NCI-H187 (cell line): ENCODE measurements around the gene ARHGAP25.
A peak's percentile ranks its signal among the peaks of the same experiment; 100 is the strongest.

Source experiments
- DNase-seq, 2 experiments: peaks; one replicate each; lab custom pipeline; 2025; lab: John Stamatoyannopoulos, UW

The ARHGAP25 gene

GRCh38 chr2:68719912-68720311 lies 14.7 kb upstream of the ARHGAP25 start:
- no peak for DNase-seq

- DNase-seq: no peak
Observed at GRCh38 chr2:68720665-68721064, 13.9 kb upstream of the ARHGAP25 start.

- no peak for DNase-seq
Observed at GRCh38 chr2:68721482-68722101, 13.0 kb upstream of the ARHGAP25 start.

DNA sequence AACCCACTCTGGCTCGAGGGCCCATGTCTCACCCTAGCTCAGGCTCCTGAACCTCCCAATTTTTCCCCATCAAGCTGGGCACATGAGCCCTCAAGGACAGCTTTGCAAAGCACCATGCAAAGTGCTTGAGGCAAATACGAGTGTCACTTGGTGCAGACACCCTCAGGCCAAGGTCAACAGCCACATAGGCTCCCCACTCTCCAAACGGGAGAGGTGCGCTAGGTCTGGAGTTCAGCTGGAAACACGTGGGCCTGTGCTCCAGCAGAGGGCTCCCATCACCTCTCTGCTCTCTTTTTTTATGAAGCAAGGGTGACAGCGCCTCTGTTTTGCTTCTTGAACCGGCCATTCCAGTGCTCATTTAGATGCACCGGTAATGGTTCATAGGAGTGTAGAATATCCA lies 11.9 kb upstream of the ARHGAP25 start:
- DNase-seq: no peak

- no peak for DNase-seq
Observed at GRCh38 chr2:68723181-68723580, 11.4 kb upstream of the ARHGAP25 start.

- DNase-seq: no peak
Observed at GRCh38 chr2:68726100-68726499, 8.5 kb upstream of the ARHGAP25 start.

GRCh38 chr2:68726608-68727367 lies 7.8 kb upstream of the ARHGAP25 start:
- no peak for DNase-seq

- DNase-seq: no peak
Observed at GRCh38 chr2:68727683-68728375, 6.8 kb upstream of the ARHGAP25 start.

- DNase-seq: no peak
Observed at GRCh38 chr2:68730828-68731227, 3.8 kb upstream of the ARHGAP25 start.

DNA sequence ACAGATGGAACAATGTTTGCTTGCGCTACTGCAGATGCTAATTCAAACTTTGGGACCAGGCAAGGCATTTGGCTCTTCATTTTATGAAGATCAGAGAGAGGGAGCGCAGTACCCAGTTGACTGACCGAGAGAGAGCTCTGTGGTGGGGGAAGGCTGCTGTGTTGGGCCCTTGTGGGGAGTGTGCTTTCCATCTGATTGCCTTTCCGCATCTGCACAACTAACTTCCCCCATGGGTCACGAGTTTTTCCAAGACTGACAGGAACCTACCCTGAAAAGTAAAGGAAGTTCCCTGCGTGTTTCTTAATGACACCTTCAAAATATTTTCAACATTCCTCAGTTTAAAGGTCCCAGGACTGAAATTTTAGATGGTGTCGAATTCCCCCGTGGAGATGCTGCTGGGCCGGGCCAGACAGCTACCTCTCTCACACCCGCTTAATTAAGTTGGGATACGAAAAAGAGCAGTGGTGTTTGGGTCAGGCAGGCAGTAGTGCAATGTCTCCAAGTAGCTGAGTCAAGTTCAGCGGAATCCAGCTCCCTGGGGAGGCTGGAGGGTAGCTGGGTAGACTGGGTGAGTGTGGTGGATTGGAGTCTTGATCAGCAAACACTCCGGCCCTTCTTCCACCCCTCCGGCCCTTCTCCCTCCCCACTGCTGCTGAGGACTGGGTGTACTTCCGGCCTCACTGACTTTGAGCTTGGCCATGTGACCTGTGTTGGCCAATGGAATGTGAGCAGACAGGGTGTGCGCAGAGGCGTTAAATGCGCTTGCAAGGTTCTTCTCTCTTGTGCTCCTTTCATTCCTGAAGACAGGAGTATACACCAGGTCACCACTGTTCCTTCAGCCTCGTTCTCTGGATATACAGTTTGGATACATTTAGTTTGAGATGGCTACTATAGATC lies 2.3 kb upstream of the ARHGAP25 start:
- no peak for DNase-seq

- no peak for DNase-seq
Observed at GRCh38 chr2:68733365-68733764, 1.2 kb upstream of the ARHGAP25 start.

DNA sequence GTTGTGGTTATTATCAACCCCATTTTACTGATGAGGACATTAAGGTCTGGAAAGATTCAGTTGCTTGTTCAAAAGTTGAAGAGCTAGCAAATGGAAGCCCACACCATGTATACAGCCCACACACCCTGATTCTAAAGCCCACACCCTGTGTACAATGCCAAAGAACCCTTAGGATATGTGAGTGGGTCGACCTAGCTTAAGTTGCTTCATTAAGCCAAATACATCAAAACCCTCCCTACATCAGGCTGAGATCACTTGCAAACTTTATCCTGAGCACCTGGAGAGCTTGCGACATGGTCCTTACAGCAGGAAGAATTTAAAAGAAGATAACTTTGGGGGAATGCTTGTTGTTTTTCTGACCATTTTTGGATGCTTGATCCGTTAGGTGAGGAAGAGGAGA lies 435 bp upstream of the ARHGAP25 start:
- DNase-seq: no peak

GRCh38 chr2:68736086-68736485 lies 1.5 kb downstream of the ARHGAP25 start:
- no peak for DNase-seq

- DNase-seq: no peak
Observed at GRCh38 chr2:68737711-68738110, 3.1 kb downstream of the ARHGAP25 start.

DNA sequence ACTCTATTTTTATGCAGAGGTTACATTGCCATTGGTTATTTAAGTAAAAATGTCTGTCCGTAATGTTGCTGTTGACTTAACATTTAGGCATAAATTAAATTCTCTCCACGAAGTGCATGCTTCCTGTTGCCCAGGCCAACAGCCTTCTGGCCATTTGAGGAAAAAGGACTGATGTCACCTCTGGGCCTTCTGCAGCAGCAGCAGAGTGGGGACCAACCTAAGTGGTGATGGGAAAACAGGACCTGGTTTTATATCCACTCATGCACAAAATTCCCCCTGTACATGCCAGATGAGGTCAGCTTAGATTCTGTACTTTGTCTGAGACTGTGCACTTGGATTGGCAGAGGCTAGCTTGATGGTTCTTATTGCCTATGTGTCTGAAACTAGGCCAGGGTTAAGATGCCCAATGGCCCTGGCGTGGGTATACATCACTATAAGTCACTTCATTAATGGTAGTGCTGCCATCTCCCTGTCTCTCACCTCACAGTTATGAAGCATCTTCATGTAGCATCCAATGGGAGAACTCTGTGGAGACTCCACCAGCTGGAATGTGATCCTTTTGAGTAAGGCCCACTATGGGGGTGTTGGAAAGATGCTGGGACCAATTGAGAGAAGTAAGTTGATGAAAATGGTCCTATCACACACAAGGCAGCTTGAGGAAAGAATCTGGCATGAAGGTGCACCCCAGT lies 4.4 kb downstream of the ARHGAP25 start:
- DNase-seq: no peak

DNA sequence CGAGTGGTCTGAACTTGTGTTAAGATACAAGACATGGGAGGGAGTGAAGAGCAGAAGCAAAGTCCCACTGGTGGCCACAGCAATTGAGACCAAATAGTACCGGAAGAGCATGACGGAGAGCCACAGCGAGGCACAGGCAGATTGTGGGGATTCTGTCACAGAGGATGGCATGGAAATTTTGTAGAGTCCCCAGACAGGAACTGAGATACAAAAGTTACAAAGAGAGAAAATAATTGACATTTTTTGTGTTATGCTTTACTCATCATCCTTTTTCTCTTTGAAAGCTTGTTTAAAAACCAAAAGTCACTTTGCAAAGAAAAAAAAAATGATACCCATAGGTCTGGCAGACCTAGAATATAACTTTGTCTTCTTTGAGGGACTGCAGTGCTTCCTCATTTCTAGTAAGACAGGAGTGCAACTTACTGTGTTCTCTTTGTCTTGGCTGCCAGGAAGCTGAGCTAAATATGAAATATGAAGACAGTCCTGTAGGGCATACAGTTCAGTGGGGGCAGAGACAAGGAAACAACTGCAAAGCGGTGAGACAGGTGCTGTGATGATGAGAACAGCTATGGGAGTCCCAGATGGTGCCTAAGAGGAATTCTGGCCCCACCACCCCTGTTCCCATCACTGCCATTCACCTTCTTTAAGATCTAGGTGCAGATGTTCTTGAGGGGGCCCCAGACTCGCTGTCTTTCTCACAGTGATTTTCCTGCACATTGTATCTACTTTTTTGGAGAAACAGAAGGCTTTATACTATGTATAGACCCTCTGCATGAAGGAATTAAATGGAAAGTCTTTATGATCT lies 5.2 kb downstream of the ARHGAP25 start:
- no peak for DNase-seq

DNA sequence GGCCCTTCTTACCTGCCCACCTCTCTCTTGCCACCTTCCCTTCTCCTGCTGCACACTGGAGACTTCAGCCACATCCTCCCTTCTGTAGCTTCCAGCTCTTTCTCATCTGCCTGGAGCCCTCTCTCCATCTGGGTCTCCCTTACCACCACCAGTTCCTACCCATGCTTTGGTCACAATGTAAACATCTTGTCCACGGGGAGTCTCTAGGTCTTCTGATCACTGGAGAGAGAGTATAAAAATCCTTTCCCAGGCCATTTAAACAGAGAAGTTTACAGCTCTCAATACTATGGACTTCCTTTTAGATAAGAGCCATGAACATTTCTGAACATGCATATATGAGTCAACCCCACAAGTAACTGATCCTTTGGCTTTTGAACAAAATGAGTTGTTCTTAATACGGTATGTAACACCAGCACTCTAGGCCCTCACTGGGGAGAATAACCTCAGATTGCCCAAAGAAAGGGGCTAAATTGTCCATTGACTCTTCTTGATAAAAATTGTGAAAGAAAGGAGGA lies 5.8 kb downstream of the ARHGAP25 start:
- DNase-seq: no peak

- DNase-seq: no peak
Observed at GRCh38 chr2:68741238-68741637, 6.6 kb downstream of the ARHGAP25 start.

DNA sequence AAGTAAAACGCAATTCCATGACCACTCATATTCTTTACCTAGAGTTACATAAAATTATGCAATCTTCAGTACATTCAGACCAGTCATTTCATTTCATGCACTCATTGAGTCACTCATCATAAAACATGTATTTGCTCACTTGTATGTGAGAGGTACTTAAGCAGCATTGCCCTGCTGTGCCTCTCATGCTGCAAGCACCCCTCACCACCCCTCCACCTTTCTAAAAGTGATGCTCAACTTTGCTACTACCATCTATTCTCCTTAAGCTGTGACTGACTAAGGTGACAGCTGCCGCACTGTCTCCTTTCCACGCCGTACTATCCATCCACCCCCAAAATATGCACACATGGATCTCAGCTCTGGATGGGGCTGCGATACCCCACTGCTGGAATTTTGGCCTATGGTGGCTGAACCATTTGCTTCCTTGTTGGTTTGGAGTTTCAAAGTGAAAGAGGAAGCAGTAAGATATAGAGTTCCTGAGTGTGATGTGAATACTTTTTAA lies 7.2 kb downstream of the ARHGAP25 start:
- DNase-seq: peak in 1 of 2 experiments; percentile 58
